HEK293 (cell line): Measurements from ENCODE around the gene NTRK3.

Experiments
- PRDM1 ChIP-seq: fragments of 450-650 bp; formaldehyde crosslinking; IDR thresholded peaks from 2 replicates; pipeline ENCODE4; 2016; ENCODE audit warnings: missing biosample characterization, missing genetic modification characterization
- REST ChIP-seq: fragments of 450-650 bp; formaldehyde crosslinking; IDR thresholded peaks from 2 replicates; pipeline ENCODE4 v1.5.1; 2016; ENCODE audit warnings: missing biosample characterization, missing genetic modification characterization
- ZNF621 ChIP-seq: fragments of 450-650 bp; formaldehyde crosslinking; IDR thresholded peaks from 2 replicates; pipeline ENCODE4 v1.5.1; 2017; ENCODE audit warnings: missing biosample characterization, missing genetic modification characterization
- ZXDB ChIP-seq: fragments of 450-650 bp; formaldehyde crosslinking; IDR thresholded peaks from 2 replicates; pipeline ENCODE4 v1.5.1; 2016; ENCODE audit warnings: missing biosample characterization, missing genetic modification characterization
- TF ChIP-seq, protein P1 (sequence below): fragments of 450-650 bp; formaldehyde crosslinking; IDR thresholded peaks from 2 replicates; pipeline ENCODE4 v1.5.1; 2016; ENCODE audit warnings: missing biosample characterization, missing genetic modification characterization

DNA sequence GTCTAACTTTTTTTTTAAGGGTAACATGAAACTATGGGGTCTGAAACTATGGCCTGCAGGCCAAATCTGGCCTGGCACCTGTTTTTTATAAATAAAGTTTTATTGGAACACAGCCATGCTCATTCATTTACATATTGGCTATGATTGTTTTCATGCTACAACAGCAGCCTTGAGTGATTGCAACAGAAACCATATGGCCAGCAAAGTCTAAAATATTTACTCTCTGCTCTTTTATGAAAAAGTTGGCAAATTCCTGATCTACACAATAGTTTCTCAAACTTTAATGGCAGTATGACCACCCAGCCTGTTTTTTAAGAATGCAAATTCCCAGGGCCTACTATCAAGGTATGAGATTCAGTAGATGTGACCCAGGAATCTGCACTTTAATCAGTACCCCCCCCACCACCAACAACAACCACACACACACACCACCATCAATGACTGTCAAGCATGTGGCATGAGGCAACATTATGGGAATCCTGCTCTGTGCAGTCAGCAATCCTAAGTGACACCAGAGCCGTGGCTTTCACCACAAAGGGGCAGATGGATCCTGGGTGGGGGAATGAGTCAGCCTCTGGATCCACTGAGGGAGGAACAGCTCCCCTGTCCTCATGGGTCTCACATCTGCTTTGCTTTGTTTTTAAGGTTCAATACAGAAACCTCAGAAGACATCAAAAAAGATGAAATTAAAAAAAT lies 142.8 kb downstream of the NTRK3 start:
- TF ChIP-seq ZNF621 (no peak), PRDM1 (tag by site-specific recombination) (no peak), REST (tag by site-specific recombination) (no peak), ZXDB (tag by site-specific recombination) (no peak)
- TF ChIP-seq, protein P1, sequence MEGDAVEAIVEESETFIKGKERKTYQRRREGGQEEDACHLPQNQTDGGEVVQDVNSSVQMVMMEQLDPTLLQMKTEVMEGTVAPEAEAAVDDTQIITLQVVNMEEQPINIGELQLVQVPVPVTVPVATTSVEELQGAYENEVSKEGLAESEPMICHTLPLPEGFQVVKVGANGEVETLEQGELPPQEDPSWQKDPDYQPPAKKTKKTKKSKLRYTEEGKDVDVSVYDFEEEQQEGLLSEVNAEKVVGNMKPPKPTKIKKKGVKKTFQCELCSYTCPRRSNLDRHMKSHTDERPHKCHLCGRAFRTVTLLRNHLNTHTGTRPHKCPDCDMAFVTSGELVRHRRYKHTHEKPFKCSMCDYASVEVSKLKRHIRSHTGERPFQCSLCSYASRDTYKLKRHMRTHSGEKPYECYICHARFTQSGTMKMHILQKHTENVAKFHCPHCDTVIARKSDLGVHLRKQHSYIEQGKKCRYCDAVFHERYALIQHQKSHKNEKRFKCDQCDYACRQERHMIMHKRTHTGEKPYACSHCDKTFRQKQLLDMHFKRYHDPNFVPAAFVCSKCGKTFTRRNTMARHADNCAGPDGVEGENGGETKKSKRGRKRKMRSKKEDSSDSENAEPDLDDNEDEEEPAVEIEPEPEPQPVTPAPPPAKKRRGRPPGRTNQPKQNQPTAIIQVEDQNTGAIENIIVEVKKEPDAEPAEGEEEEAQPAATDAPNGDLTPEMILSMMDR (tag by site-specific recombination): no peak
